Mesothelial cell of epicardium (in vitro differentiated cells): Measurements from ENCODE around the gene DCLRE1C. TPM values are rescaled to one million over a fixed set of nuclear protein-coding genes. Genes with fewer than 3 reads are reported as not detected.
"Not testable (repeated sequence)": the region's sequence is repeated elsewhere in the genome, so short reads cannot be mapped to it uniquely, and the experiment has no call there.

Source experiments
- DNase-seq, 2 experiments: peaks; one replicate each; pipeline ENCODE4 v3.0.0; 2021; ENCODE audit warnings: low spot score in 2 of 2; ENCODE audit not compliant: unreplicated experiment in 2 of 2
- H3K27ac Mint-ChIP-seq: 2 replicates; pipeline ENCODE4 v1.8.0; 2021; ENCODE audit warnings: mixed read lengths
- H3K27me3 Mint-ChIP-seq: 2 replicates; pipeline ENCODE4 v1.8.0; 2021; ENCODE audit warnings: low read depth, mixed read lengths
- H3K36me3 Mint-ChIP-seq: 2 replicates; pipeline ENCODE4 v1.8.0; 2021; ENCODE audit warnings: mixed read lengths
- H3K4me1 Mint-ChIP-seq: 2 replicates; pipeline ENCODE4 v1.8.0; 2021; ENCODE audit warnings: mixed read lengths
- H3K4me3 Mint-ChIP-seq: 2 replicates; pipeline ENCODE4 v1.8.0; 2021; ENCODE audit warnings: mild to moderate bottlenecking, moderate library complexity, mixed read lengths
- H3K9me3 Mint-ChIP-seq: 2 replicates; pipeline ENCODE4 v1.8.0; 2021; ENCODE audit warnings: mixed read lengths
- total RNA-seq: library from RNA; stranded (reverse); gene quantifications from 3 replicates; pipeline ENCODE4 v1.2.1, GENCODE V29; 2021
- TF ChIP-seq, protein P1 (sequence below): fragments of 200-600 bp; sonication (generic); IDR thresholded peaks from one replicate; pipeline ENCODE4 v1.5.0; 2021; ENCODE audit warnings: antibody characterized with exemption; ENCODE audit not compliant: unreplicated experiment

DCLRE1C gene
- total RNA-seq, 1 donor from 2014 or later = 11.9 TPM

DNA sequence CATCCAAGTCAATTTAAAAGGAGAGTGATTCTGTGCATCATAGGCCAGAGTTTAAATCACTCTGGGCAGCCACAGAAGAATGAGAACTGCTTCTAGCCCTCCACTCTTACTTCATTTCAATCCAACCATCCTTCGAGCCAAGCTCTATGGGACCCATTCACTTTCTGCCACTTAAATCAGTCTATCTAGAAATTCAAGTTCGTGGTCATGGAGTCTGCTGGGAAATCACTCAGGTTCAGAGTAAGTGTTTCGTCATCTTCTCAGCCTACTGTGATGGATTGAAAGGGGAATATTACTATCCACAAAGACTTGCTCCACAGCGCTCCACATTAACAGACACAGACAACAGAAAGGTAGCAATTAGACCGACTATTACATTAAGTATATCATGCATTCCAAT lies 4.6 kb downstream of the DCLRE1C start:
- Mint-ChIP-seq H3K4me3 (no peak overlapping the region), H3K9me3 (no peaks in the 10 kb centered on the region), H3K4me1 (peaks cover 12% of the 10 kb centered on the region), H3K27ac (no peak overlapping the region), H3K36me3 (peaks cover 13% of the 10 kb centered on the region), H3K27me3 (no peaks in the 10 kb centered on the region)
- DNase-seq = no peak
- TF ChIP-seq, protein P1, sequence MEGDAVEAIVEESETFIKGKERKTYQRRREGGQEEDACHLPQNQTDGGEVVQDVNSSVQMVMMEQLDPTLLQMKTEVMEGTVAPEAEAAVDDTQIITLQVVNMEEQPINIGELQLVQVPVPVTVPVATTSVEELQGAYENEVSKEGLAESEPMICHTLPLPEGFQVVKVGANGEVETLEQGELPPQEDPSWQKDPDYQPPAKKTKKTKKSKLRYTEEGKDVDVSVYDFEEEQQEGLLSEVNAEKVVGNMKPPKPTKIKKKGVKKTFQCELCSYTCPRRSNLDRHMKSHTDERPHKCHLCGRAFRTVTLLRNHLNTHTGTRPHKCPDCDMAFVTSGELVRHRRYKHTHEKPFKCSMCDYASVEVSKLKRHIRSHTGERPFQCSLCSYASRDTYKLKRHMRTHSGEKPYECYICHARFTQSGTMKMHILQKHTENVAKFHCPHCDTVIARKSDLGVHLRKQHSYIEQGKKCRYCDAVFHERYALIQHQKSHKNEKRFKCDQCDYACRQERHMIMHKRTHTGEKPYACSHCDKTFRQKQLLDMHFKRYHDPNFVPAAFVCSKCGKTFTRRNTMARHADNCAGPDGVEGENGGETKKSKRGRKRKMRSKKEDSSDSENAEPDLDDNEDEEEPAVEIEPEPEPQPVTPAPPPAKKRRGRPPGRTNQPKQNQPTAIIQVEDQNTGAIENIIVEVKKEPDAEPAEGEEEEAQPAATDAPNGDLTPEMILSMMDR = no peak

DNA sequence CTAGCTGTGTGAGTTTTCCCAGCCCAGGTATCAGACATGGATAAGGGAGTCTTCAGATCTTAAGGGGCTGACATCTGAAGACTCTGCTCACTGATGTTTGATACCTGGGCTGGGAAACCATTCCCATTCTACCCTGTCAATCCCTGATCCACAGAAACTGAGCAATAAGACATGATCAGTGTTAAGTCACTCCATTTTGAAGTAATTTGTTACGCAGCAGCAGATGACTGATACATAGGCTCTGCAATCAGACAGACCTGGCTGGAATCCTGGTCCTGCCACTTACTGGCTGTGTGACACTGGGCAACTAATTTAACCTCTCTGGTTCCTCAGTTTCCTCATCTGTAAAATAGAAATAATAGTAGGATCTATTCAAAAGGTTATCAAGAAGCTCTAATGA lies 6.6 kb downstream of the DCLRE1C start:
- no peak for DNase-seq
- TF ChIP-seq, protein P1 = no peak
- Mint-ChIP-seq H3K9me3 (no peaks in the 10 kb centered on the region), H3K4me3 (no peak overlapping the region), H3K27me3 (no peaks in the 10 kb centered on the region), H3K4me1 (peaks cover 2% of the 10 kb centered on the region), H3K36me3 (peaks cover 15% of the 10 kb centered on the region), H3K27ac (no peak overlapping the region)

DNA sequence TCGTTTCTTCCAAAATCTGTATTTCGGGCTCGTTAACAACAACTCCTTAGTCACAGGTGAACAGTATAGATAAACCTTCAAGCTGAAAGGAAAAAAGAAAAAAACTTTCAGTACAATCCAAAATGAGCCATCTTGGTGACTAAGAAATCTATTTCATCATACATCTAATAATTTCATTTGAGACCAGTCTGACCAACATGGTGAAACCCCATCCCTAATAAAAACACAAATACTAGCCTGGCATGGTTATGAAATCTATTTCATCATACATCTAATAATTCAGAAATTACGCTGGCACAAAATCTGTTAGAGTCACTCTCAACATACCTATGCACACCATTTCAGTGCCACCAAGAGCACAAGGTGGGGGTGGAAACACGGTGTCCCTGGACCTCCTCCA lies 8.8 kb downstream of the DCLRE1C start:
- Mint-ChIP-seq H3K4me1 (no peaks in the 10 kb centered on the region), H3K27me3 (no peaks in the 10 kb centered on the region), H3K4me3 (no peak overlapping the region), H3K9me3 (no peaks in the 10 kb centered on the region), H3K36me3 (peaks cover 16% of the 10 kb centered on the region), H3K27ac (no peak overlapping the region)
- TF ChIP-seq, protein P1 = no peak
- DNase-seq = no peak

DNA sequence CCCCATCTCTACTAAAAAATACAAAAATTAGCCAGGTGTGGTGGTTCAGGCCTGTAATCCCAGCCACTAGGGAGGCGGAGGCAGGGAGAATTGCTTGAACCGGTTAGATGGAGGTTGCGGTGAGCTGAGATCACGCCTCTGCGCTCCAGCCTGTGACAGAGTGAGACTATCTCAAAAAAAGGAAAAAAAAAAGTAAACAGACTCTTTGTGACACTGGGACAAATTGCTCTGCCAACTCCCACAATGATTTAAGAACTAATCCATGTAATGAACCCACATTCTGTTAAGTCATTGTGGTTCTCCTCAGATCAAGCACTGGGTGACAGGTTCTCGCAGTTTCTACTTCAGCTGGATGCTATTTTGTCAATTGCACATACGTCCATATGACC lies 11.0 kb downstream of the DCLRE1C start:
- H3K4me3 Mint-ChIP-seq, H3K27me3 Mint-ChIP-seq: not testable (repeated sequence)

DNA sequence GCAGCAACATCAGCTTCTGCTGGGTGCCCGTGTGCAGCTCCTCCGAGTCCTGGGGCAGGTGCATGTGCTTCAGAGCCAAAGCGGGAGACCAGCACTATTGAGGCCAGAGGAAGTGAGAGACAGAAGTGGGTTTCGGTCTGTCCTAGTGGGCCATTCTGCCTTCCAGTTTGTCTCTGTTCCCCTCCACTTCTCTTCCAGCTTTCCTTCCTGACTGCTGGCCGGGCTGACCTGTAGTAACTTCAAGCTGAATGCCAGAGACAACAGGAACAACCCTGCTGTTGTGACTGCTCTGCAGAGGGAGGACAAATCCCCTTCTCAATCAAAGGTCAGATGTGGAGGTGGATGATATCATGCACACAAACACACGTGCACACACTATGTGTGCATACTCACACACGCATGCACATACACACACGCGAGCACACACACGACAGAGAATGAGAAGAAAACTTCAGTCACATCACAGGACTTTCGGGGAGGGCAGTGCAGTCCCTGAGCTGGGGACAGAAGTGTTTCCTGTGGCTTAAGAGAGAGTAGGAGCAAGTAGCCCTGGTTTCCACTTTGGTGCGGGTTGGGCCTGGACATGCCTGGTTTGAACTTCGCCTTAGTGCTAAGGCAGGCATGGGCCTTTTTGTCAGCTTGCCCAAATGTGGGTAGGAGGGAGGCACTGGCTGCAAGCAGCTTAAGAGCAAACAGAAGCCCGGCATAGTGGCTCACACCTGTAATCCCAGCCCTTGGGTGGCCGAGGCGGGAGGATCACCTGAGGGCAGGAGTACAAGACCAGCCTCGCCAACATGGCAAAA lies 11.5 kb downstream of the DCLRE1C start:
- H3K27ac Mint-ChIP-seq = not testable (repeated sequence)

More for the DNA sequence above, 11.0 kb downstream of the DCLRE1C start:
- not testable (repeated sequence) for H3K27ac Mint-ChIP-seq, H3K9me3 Mint-ChIP-seq, DNase-seq, H3K4me1 Mint-ChIP-seq
- H3K36me3 Mint-ChIP-seq = peaks cover 20% of the 10 kb centered on the region

DNA sequence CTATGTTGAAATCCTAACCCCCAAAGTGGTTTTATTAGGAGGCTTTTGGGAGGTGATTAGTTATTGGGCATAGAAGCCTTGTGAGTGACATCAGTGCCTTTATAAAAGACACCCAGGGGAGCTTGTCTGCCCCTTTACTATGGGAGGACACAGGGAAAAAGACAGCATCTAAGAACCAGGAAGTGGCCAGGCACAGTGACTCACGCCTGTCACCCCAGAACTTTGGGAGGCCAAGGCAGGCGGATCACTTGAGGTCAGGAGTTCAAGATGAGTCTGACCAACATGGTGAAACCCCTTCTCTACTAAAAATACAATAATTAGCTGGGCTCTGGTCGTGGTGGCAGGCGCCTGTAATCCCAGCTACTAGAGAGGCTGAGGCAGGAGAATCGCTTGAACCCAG lies 14.9 kb downstream of the DCLRE1C start:
- not testable (repeated sequence) for H3K4me1 Mint-ChIP-seq, H3K27ac Mint-ChIP-seq, DNase-seq, H3K27me3 Mint-ChIP-seq, H3K9me3 Mint-ChIP-seq, H3K4me3 Mint-ChIP-seq
- H3K36me3 Mint-ChIP-seq = peaks cover 22% of the 10 kb centered on the region

More for the DNA sequence above, 11.5 kb downstream of the DCLRE1C start:
- peaks cover 19% of the 10 kb centered on the region for H3K36me3 Mint-ChIP-seq
- not testable (repeated sequence) for DNase-seq, H3K27me3 Mint-ChIP-seq, H3K9me3 Mint-ChIP-seq, H3K4me3 Mint-ChIP-seq, H3K4me1 Mint-ChIP-seq

DNA sequence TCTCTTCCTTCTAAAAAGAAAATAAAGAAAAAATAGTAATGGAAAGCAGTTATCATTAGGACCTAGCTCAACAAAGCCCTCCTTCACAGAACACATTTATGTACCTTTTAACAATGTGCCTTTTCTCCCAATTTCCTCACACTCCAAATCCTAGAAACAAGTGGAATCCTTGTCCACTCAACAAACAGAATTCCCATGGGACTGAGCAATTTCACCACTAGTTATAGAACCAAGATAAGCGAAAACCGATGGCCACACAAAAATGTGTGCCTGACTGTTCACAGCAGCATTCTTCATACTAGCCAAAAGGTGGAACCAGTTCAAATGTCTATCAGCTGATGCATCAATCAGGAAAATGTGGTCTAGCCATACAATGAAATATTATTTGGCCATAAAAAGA lies 17.3 kb downstream of the DCLRE1C start:
- no peak for DNase-seq
- Mint-ChIP-seq H3K27me3 (no peaks in the 10 kb centered on the region), H3K9me3 (no peaks in the 10 kb centered on the region), H3K36me3 (peaks cover 33% of the 10 kb centered on the region), H3K4me1 (no peaks in the 10 kb centered on the region), H3K4me3 (no peak overlapping the region), H3K27ac (no peak overlapping the region)
- TF ChIP-seq, protein P1 = no peak
